Left lobe of liver (tissue), 2 donors: ENCODE results near the gene RGL1. TPM values are rescaled to one million over a fixed set of nuclear protein-coding genes. Genes with fewer than 3 reads are reported as not detected.

Experiments
- ATAC-seq: fragments of 200-7000 bp; cut with Tn5 transposase; one replicate; pipeline ENCODE4 v1.9.1; 2020; ENCODE audit warnings: mild to moderate bottlenecking, moderate library complexity
- DNase-seq: peaks from one replicate; pipeline ENCODE4 v3.0.0-alpha.2; 2020; ENCODE audit warnings: low spot score
- total RNA-seq: library from RNA; stranded (reverse); gene quantifications from one replicate; pipeline ENCODE4 v1.2.1, GENCODE V29; 2021
- donor health status: DM: no; HTN: no; CAD: no; lungs with moderate emphysema.
- donor health status: DM: no; HTN: yes; CAD: no.

RGL1 gene
- total RNA-seq, 1 donor from 2014 or later: 5.9 TPM

DNA sequence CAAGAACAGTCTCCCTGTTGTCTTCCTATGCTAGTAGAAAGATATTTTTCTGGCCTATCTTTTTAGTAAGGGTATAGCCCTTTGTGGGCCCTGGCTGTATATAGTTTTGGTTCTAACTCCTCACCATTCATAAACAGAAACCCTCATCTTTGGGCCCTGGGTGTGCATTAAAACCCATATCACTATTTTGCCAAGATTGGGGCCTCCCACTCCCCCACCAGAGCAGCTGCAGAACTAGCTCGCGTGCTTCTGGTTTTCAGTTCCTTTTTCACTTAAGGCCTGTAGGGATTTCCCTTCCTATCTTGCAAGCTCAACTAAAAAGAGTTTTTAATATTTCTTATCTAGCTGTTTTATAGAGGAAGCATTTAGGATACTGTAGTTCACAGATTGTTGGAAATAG, 106.4 kb downstream of the RGL1 start:
- no peak for DNase-seq
- no peak for ATAC-seq

DNA sequence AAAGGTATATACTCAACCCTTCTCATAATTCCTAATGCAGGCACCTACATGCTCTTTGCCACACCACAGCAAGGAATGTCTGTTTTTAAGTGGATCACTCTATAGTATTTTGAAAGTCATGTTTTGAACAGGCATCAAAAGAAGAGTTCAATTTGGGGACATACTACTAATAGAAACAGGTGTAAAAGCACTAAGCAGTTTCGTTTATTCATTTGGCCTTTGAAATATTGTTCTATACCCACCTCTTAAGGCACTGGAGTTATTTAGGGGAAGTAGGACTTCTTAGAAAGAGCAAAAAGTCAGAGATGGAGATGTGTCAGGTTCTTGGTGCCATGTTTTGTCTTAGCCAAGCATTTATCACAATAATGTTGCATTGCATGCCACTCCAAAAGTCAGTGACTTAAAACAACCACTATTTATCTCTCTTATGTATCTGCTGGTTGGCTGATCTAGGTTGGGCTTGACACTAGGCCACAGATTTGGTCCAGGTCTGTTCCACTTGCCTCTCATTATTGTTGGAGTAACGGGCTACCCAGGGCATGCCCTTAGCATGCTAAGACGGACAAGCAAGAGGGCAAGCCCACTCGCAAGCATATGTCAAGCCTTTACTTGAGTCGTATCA, 107.5 kb downstream of the RGL1 start:
- DNase-seq: no peak

DNA sequence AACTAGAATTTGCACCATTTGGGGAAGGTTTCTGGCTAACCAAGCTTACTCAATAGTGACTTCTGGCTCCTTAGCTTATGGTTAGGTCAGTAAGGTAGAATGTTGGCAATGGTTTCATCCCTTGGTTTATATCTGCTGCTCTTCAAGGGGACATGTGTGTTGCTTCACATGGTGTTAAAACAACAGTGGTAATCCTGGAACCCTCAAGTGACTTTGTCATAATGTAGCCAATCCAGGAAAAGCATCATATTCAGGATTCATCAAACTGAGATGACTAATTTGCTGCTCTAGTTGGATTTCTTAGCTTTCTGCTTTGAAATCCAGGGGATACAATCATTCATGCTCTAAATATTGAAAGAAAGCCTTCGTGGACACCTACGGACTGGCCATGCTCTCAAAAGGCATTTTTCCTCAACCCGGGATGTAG, 108.7 kb downstream of the RGL1 start:
- no peak for ATAC-seq
- DNase-seq: no peak

More for the DNA sequence above, 107.5 kb downstream of the RGL1 start:
- ATAC-seq: no peak

DNA sequence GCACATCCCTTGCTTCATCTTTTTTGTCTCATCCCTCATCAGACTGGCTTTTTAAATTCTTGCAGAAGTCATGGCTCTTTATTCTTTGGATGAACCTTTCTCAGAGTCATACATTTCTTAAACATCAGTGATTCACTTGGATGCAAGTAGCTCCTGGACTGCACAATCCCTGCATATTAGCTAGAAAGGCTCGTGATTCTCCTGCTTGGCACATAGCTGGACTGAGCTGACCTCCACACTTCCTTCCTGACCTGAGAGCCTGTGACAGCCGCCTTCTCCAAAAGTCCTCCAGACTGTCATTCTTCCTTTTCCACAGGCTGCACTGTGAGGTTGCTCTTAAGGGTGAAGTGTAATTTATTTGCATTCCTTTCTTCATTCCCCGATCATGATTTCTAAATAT, 109.4 kb downstream of the RGL1 start:
- ATAC-seq (peak; percentile 42), DNase-seq (no peak)

DNA sequence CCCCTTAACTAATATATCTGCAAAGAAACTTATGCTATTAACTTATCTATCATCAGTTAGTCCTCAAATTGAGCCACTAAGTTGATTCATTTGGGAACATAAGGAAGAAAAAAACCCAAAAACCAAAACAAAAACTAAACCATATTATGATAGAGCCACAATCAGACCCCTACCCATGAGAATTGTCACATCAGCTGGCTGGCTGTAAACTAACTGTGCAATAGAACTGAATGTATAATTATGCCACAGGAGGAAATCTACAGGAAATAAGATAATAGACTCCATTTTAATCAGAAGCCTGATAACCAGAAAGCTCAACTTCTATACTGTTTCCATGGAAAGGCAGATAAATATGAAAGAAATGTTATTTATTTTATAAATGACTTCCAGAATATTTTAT, 110.0 kb downstream of the RGL1 start:
- DNase-seq (no peak), ATAC-seq (no peak)

DNA sequence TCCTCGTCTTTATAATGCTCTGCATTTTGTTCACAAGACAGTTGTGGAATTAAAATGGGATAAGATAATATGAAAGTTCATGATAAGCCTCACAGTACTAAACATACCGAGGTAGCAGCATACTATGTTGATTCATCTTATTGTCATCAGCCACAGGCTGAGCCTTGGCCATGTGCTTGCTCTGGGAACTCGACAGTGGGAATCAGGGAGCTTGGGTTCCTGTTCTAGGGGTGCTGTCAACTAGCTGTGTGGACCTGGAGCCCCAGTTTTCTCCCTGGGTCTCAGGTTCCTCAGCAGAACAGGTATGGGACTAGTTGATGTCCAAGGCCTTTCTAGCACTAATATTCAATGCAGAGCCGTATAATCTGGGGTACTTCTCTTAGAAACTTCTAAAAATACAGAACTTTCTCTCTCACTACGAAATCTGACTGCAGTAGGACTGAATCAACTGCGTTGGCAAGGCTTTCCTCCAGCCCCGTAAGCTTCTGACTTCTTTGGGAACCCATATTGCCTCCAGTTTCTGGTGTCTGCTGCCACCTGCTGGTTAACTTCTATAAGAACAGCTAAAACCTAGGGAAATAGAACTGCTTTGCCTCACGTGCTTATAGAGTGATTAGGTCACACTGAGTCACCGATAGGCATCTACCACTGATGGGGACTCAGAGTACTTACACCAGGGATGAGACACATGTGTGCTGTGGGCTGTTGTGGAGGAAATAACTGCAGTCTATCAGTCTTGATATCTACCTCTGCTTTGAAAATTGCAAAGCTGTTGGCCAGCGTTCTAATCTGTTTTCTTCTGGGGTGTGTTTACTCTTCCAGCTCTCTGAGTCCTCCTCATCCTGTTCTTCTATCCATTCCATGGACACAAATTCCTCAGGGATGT, 110.9 kb downstream of the RGL1 start:
- DNase-seq (peak; percentile 65), ATAC-seq (peak; percentile 96)

DNA sequence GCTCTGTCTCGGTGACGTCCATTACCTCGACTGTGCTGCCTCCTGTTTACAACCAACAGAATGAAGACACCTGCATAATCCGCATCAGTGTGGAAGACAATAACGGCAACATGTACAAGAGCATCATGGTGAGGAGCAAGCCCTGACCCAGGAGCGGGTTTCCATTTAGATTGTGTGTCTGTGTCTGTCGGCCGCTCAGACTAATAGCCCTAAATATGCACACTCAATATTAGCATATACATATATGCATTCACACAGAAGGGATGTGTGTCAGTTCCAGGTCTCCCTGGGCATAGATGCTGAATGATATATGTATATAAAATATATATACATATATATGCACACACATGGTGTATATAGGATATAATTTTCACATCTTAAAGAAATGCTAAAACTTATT, 111.7 kb downstream of the RGL1 start:
- DNase-seq (no peak), ATAC-seq (no peak)

DNA sequence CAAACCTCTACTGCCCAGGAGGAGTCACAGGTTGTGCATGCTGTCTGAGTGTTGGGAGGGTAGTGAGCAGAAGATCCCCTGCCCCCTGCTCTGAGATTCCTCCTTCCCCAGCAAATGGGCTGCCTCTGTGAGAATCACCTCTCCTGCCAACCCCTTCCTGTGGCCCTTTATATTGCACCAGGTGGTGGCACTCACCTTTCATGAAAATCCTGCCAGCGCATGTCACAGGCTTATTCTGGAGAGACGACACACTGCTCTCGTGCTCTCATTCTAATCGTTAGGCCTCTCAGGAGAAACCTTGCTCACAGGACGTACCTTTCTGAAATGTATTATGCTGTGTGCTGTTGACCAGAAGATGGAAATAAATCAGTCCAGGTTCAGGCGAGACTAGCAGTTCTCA, 113.7 kb downstream of the RGL1 start:
- DNase-seq (no peak), ATAC-seq (no peak)

DNA sequence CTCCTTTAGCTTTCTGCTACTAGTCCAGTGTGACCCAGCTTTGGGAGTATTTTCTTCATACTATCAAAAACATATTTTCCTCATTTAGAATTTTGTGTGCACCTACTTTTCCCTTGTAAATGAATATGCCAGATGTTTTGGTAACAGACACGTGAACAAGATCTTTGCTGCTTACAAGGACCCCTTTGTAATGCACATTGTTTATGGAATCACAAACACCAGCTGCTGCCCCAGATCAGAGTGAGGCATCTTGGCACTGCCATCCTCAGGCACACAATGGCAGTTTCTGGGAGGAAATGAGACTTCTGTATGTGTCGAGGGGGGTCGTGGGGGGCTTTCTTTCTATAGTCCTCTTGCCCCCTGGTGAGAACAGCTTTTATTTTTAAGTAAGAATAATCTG, 115.7 kb downstream of the RGL1 start:
- ATAC-seq (no peak), DNase-seq (no peak)

DNA sequence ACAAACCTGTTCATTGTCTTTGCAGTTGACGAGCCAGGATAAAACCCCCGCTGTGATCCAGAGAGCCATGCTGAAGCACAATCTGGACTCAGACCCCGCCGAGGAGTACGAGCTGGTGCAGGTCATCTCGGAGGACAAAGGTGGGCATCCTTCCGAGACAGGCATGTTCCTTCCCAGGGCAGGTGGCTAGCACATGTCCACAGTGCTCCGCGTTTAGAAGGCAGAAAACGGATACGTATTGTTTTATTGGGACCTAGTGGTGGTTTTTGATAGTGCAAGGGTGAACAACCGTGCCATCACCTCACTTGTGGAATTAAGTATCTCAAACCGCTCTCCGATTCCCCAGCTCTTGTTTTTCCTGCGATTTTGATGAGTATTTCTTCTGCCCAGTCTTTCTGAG, 117.3 kb downstream of the RGL1 start:
- no peak for DNase-seq
- no peak for ATAC-seq

DNA sequence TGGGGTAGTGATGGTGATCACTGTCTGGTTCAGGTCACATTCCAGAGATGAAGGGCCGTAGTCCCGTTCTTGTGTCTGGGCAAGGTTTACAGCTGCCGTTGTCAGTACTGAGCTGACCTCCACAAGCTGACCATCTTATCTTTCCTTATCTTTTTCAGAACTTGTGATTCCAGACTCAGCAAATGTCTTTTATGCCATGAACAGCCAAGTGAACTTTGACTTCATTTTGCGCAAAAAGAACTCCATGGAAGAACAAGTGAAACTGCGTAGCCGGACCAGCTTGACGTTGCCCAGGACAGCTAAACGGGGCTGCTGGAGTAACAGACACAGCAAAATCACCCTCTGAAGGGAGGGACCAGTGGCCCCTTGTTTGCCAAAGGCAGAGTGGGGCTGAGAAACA, 121.0 kb downstream of the RGL1 start:
- DNase-seq (no peak), ATAC-seq (no peak)

DNA sequence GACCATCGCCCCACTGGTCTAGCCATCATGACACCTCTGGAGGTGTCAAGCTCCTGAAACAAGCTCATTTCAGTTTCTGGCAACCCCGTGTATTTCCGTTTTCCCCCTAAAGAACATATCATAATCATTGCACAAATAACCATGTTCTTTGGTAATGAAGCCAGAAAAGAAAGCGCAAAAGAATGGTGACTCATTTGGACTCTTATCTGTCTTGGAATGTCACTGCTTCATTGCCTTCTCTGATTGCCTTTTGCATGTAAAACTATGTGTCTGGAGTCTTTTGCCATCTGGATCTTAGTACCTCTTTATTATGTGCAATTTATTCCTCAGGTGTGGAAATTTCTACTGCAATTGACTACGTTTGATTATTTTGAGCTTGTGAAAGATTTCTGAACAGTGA, 122.1 kb downstream of the RGL1 start:
- ATAC-seq: no peak

DNA sequence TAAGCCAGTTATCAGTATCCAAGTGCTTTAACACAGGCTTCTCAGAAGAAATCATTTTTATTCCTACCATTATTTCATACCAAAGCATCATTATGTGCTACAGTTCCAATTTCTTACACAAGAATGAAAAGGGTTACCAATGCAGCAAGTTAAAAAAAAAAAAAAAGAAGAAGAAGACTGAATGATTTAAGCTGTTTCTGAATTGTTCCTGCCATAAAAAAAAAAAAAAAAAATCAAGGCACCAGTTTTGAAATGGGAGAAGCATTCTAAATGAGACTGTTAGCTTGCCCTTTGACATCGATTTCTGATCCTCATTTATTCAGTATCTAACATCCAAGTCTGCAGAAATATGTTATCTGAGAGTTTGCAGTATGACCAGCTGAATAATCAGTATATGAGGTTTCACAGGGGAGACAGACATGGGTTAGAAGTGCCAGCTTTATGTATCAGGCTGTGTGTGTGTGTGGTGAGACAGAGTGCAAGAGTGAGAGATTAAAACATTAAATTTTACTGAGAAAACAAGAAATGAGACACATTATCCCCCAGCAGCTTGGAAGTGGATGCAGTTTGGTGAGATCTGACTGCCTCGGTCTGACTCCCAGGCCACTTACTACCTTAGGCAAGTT, 126.8 kb downstream of the RGL1 start:
- no peak for DNase-seq
- ATAC-seq: no peak

More for the DNA sequence above, 122.1 kb downstream of the RGL1 start:
- DNase-seq: no peak

DNA sequence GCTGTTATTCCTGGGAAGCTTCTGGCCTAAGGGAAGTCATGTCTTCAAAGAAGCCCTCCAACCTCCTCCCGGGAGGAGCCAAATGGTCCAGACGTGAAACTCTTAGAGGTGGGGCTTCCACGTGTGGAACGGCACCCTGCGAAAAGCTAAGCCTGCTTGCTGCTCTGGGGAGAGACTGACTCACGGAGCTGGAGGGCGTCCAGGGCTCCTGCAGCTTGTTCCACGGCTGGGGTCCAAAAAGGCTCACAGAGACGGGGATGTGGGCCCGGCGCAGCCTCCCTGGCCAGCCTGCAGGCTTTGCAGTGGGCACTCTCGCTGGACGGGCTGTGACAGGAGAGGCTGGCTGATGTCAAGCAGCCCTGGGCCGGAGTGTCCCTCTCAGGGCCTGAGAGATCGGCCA, 127.5 kb downstream of the RGL1 start:
- ATAC-seq: peak; percentile 11
- DNase-seq: no peak

DNA sequence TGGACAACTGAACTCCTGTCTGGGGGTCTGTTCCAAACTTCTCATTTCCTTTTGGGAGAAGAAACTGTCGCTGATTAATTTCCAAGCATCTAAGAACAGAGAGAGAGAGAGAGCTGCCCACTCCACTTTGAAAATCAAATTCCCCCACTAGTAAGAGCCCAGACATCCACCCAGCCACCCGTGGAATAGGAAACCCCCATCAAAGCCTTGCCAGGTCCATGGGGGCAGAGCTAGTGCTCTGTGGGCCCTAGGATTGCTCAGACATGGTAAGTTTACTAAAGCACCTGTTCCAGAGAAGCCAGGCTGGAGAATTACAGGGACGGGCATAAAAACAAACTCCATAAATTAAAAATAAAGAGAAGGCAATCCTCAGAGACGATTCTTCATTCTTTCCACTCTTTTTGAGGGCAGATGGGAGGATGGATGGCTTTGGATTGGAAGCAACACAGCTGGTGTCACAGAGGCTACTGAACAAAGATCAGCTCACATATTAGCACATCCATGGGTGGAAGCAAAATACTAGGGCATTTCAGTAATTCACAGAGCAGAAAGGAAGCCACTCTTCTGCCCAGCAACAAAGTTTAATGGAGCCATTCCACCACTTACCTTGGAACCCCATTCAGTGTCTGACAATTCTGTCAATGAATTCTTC, 128.7 kb downstream of the RGL1 start:
- ATAC-seq: no peak
- DNase-seq: no peak

DNA sequence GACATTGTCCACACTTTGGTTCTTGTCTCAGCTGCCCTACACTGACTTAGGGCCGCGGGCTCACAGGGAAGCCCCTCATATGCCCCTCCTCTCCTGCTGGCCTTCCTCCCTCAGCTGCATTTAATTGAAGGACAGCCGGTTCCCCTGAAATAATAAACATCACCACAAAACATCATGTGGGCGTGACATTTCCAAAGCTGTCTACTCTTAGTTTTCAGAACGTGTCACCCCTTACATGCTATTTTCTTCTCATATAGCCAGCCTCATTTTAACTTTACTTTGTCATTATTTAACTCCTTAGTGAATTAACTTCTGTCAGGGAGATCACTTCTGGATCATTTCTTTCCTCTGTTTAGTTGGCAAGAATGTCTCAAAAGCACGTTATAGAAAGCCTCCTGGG, 129.4 kb downstream of the RGL1 start:
- ATAC-seq: no peak
- DNase-seq: no peak

DNA sequence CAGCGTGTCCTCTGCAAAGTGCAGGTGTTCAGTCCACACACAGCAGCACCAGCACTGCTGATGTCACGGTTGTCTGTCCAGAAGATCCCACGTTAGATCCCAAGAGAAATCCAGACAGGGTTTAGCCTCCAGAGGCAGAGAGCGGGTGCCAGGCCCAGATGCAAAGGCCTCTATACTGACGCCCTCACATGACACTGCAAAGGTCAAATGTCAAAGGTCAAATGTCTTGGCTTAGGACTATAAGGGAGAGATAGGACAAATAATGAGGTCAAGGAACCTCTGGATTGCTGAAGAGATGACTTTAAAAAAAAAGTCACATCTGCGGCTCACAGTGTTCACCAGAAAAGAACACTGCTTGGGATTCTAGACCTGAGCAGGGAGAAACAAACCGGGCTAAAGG, 131.1 kb downstream of the RGL1 start:
- no peak for ATAC-seq
- DNase-seq: no peak

DNA sequence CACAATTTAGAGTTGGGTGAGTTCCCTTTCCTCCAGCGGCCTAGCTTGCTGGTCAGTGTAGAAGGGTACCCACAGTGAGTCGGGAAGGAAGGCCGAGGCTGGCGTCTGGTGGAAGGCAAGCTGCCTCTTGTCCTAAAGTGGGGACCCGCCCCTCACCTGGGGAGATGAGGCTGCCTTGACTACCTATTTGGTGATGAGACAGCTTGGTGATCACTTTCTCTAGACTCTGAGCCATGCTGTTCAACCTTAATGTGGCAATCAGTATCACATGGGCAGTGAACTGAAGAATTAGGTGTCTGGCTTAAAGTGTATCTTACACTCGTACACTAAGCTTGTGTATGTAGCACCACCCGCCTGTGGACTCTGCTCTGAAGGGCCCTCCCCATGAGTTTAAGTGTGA, 131.9 kb downstream of the RGL1 start:
- DNase-seq (no peak), ATAC-seq (no peak)

DNA sequence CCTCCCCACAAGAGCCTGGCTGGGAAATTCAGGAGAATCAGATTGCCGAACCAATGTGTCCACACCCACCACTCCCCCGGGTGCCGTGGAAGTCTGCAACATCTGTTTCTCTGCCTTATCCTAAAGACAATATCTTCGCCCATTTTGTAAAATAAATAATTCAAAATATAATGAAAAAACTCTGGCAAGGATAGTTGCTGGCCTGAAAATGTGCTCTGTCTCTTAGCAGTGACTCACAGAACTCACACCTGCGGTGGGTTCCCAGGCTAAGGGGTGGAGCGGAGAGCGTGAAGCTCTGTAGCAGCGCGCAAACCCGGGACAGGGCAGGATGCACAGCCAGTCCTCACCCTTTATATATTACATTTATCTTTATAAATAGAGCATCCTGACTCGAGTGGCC, 132.7 kb downstream of the RGL1 start:
- ATAC-seq (no peak), DNase-seq (no peak)

DNA sequence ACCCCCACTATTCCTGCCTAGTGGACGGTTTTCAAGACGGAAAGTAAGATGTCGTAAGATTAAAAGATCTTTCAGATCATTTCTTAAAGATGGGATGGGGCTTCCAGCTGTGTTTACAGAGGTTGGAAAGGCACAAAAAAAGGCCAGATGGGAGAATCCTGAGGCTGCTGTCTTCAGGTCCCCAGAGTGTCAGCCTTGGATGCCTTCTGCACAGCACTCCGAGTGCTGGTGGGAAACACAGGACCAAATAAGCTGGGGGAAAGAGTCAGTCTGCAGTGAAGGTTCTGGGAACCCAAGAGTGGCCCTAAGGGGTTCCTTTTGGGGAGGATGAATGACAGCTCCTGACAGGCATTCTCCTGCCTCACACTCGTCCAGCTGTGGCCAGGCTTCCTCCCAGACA, 136.1 kb downstream of the RGL1 start:
- DNase-seq (no peak), ATAC-seq (no peak)

DNA sequence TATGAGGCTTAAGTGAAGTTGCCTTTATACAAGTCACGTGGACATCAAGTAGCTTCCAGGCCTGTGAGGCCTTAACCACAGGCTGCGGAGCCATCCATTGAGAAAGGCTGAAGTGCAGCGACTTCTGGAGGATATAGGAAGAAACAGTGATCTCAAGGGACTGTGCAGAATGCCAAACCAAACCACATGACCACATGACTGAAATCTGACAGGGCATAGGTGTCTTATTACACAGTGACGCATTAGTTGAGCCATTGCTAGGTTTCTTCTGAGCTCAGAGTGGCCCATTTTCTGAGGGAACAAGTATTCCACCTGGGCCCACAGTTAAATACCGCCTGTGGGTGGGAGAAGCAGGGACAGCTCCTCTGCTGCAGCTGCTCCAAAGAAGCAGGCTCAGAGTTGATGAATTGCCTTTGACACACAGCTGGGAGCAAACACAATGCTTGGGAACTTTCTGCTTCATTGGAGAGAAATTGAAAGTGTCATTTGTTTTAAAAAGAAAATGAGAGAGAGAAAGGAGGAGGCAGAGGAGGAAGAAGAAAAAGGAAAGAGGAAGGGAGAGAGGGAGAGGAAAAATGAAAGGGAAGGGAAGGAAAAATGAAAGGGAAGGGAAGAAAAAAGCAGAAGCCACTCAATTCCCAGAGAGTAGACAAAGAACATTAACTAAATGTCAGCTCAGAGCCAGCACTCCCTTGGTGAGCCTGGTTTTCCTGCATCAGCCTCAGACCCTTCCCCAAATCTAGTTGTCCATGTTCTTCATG, 138.2 kb downstream of the RGL1 start:
- ATAC-seq (no peak), DNase-seq (no peak)
